Upper lobe of left lung (tissue), 4 donors: ENCODE results near the gene ADORA1.

Experiments used
- EP300 ChIP-seq, 4 donors: sonication (generic); formaldehyde crosslinking; IDR thresholded peaks; one replicate each; pipeline ENCODE4 v1.5.1; 2017; ENCODE audit warnings: antibody characterized with exemption in 4 of 4, control low read depth in 2 of 4
- POLR2A ChIP-seq, 4 donors: fragments of 450-650 bp; IDR thresholded peaks; one replicate each; pipeline ENCODE4 v1.5.1; 2016 to 2017; ENCODE audit warnings: antibody characterized with exemption in 4 of 4, mild to moderate bottlenecking in 2 of 4
- POLR2AphosphoS5 ChIP-seq, 2 donors: sonication (generic); formaldehyde crosslinking; IDR thresholded peaks; one replicate each; pipeline ENCODE4 v1.5.1; 2017; ENCODE audit warnings: antibody characterized with exemption in 2 of 2
- TF ChIP-seq, protein P1 (sequence below), 6 experiments: fragments of 450-650 bp in 4 of 6; fragments of 200-600 bp in 2 of 6; sonication (generic) in 2 of 6; IDR thresholded peaks; one replicate each; pipeline ENCODE4 v1.5.1; 2016 to 2019; ENCODE audit warnings: antibody characterized with exemption in 6 of 6

DNA sequence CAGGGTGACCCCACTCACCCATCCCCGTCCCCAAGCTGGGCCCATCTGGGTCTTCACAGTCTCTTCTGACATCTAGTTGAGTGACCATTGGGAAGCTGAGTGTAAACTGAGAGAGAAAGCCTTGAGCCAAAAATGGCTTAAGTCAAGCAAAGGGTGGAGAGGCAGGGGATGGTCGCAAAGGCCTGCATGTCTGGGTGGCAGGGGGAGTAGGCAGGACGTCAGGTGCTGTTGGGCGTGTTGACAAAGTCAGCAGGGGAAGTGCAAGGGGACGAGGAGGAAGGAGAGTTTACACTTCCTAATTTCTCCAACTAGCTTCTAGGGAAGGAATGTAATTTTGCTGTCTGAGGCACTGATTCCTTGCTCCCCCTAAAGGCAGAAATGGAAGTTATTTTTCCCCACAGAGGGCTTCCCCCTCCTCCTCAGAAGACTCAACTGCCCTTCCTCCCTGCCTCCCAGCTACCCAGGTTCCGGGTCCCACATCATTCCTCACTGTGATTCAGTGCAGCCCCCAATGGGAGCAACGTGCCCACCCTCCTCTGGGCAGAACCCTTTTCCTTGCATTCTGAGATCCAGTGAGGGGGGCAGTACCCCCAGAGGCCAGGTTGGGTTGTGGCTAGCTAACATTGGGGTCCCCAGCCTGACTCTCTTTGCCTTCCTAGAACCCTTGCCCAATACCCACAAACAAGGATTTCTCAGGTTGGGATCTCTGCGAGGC, 1.2 kb upstream of the ADORA1 start:
- no peak for TF ChIP-seq POLR2A (IDR thresholded peaks at IDR 0.05)
- TF ChIP-seq, protein P1, sequence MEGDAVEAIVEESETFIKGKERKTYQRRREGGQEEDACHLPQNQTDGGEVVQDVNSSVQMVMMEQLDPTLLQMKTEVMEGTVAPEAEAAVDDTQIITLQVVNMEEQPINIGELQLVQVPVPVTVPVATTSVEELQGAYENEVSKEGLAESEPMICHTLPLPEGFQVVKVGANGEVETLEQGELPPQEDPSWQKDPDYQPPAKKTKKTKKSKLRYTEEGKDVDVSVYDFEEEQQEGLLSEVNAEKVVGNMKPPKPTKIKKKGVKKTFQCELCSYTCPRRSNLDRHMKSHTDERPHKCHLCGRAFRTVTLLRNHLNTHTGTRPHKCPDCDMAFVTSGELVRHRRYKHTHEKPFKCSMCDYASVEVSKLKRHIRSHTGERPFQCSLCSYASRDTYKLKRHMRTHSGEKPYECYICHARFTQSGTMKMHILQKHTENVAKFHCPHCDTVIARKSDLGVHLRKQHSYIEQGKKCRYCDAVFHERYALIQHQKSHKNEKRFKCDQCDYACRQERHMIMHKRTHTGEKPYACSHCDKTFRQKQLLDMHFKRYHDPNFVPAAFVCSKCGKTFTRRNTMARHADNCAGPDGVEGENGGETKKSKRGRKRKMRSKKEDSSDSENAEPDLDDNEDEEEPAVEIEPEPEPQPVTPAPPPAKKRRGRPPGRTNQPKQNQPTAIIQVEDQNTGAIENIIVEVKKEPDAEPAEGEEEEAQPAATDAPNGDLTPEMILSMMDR (IDR thresholded peaks at IDR 0.05): peak in 4 of 6 experiments; percentile 10 to 29 (median 24)
- no peak for TF ChIP-seq POLR2AphosphoS5 (IDR thresholded peaks at IDR 0.05)
- TF ChIP-seq EP300 (IDR thresholded peaks at IDR 0.05): no peak
